ENCODE results near the gene TNRC6A. TPM values are rescaled to one million over a fixed set of nuclear protein-coding genes. Genes with fewer than 3 reads are reported as not detected.

TNRC6A gene
- total RNA-seq, 1 experiment from 2014 or later = 41.6 TPM

DNA sequence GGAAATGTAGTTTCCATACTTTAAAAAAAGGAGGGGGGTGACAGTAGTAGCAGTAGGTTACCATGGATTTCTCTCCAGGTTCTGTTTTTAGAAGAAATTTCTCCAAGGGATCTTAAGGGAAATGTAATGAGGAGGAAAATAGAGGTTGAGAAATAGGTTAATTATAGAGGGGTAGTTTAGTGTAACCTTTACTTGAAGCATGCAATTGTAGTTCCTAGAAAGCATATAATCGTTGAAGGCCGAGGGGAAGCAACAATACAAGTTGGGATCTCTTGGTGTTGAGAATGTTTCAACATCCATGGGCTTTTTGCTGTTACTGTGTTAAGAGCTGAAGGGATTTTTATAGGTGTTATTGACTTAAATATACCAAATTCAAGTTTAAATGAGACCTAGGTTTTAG is 25.1 kb downstream of the TNRC6A start:
- no TSS peak for BruUV-seq (replicated peaks)

GRCh38 chr16:24755201-24755874 is 25.9 kb downstream of the TNRC6A start:
- CTCF ChIA-PET = no interaction called here
- BruUV-seq (replicated peaks) = no TSS peak
- no peaks in the 10 kb centered on the region for H3K27me3 Mint-ChIP-seq (ENCODE audit: insufficient read depth, unreplicated experiment)
- TF ChIP-seq, protein P1, sequence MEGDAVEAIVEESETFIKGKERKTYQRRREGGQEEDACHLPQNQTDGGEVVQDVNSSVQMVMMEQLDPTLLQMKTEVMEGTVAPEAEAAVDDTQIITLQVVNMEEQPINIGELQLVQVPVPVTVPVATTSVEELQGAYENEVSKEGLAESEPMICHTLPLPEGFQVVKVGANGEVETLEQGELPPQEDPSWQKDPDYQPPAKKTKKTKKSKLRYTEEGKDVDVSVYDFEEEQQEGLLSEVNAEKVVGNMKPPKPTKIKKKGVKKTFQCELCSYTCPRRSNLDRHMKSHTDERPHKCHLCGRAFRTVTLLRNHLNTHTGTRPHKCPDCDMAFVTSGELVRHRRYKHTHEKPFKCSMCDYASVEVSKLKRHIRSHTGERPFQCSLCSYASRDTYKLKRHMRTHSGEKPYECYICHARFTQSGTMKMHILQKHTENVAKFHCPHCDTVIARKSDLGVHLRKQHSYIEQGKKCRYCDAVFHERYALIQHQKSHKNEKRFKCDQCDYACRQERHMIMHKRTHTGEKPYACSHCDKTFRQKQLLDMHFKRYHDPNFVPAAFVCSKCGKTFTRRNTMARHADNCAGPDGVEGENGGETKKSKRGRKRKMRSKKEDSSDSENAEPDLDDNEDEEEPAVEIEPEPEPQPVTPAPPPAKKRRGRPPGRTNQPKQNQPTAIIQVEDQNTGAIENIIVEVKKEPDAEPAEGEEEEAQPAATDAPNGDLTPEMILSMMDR (IDR thresholded peaks at IDR 0.05; ENCODE audit: unreplicated experiment) = no peak
- DNase-seq (ENCODE audit: unreplicated experiment) = no peak
- peaks cover 17% of the 10 kb centered on the region for H3K4me1 Mint-ChIP-seq (ENCODE audit: insufficient read depth, unreplicated experiment)
- H3K36me3 Mint-ChIP-seq (ENCODE audit: insufficient read depth, unreplicated experiment) = peaks cover 24% of the 10 kb centered on the region
- intact Hi-C loops (cut with micrococcal nuclease) = no loop called here
- POLR2A ChIA-PET = interaction anchor here (0.9 to 2.1 kb wide), 3 partner anchors 10 to 24 kb away, joined by 3 to 6 read pairs (median 4); no protein-coding TSS in a partner anchor
- no peaks in the 10 kb centered on the region for H3K9me3 Mint-ChIP-seq (ENCODE audit: unreplicated experiment)
- H3K27ac Mint-ChIP-seq (ENCODE audit: low read depth, unreplicated experiment) = no peak overlapping the region
- no peak overlapping the region for H3K4me3 Mint-ChIP-seq (ENCODE audit: unreplicated experiment)

More for the DNA sequence above, 25.1 kb downstream of the TNRC6A start:
- Mint-ChIP-seq H3K27me3 (ENCODE audit: insufficient read depth, unreplicated experiment) (no peaks in the 10 kb centered on the region), H3K27ac (ENCODE audit: low read depth, unreplicated experiment) (no peak overlapping the region), H3K4me1 (ENCODE audit: insufficient read depth, unreplicated experiment) (peaks cover 18% of the 10 kb centered on the region), H3K36me3 (ENCODE audit: insufficient read depth, unreplicated experiment) (peaks cover 26% of the 10 kb centered on the region), H3K4me3 (ENCODE audit: unreplicated experiment) (no peak overlapping the region), H3K9me3 (ENCODE audit: unreplicated experiment) (no peaks in the 10 kb centered on the region)
- DNase-seq (ENCODE audit: unreplicated experiment) = no peak
- POLR2A ChIA-PET = interaction anchor here (1.2 to 2.1 kb wide), 2 partner anchors 10 to 24 kb away, joined by 3 to 6 read pairs; no protein-coding TSS in a partner anchor
- CTCF ChIA-PET = no interaction called here
- intact Hi-C loops (cut with micrococcal nuclease) = no loop called here
- TF ChIP-seq, protein P1 (IDR thresholded peaks at IDR 0.05; ENCODE audit: unreplicated experiment) = no peak

DNA sequence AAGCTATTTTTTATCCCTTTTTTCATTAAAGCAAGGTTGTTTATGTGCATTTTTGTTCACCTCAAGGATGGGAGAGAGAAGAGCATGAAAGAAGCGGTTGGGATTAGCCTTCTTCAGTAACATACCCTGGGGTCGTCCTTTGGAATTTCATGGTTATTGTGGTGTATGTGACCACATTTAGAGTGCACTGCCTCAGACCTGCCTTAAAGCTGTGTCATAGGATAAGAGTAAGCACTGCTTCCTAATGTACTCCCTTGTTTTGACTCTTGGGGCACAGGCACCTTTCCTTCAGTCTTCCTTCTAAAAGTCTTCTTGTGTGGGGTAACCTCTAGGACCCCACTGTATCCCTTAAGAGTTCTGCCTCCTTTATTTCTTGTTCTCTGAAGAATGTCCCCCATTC is 28.9 kb downstream of the TNRC6A start:
- H3K36me3 Mint-ChIP-seq (ENCODE audit: insufficient read depth, unreplicated experiment) = peaks cover 14% of the 10 kb centered on the region
- ChIA-PET CTCF (interaction anchor here (0.8 to 1.0 kb wide), 2 partner anchors 9 to 190 kb away, joined by 3 read pairs; no protein-coding TSS in a partner anchor), POLR2A (interaction anchor here (0.7 to 3.4 kb wide), 2 partner anchors 10 to 75 kb away, joined by 3 to 15 read pairs; no protein-coding TSS in a partner anchor)
- DNase-seq (ENCODE audit: unreplicated experiment) = no peak
- H3K9me3 Mint-ChIP-seq (ENCODE audit: unreplicated experiment) = no peaks in the 10 kb centered on the region
- BruUV-seq (replicated peaks) = no TSS peak
- TF ChIP-seq, protein P1 (IDR thresholded peaks at IDR 0.05; ENCODE audit: unreplicated experiment) = no peak
- H3K4me1 Mint-ChIP-seq (ENCODE audit: insufficient read depth, unreplicated experiment) = peaks cover 1% of the 10 kb centered on the region
- H3K27me3 Mint-ChIP-seq (ENCODE audit: insufficient read depth, unreplicated experiment) = no peaks in the 10 kb centered on the region
- intact Hi-C loops (cut with micrococcal nuclease) = no loop called here
- no peak overlapping the region for H3K4me3 Mint-ChIP-seq (ENCODE audit: unreplicated experiment)
- H3K27ac Mint-ChIP-seq (ENCODE audit: low read depth, unreplicated experiment) = no peak overlapping the region

- Mint-ChIP-seq H3K27ac (ENCODE audit: low read depth, unreplicated experiment) (no peak overlapping the region), H3K4me3 (ENCODE audit: unreplicated experiment) (no peak overlapping the region), H3K27me3 (ENCODE audit: insufficient read depth, unreplicated experiment) (no peaks in the 10 kb centered on the region), H3K36me3 (ENCODE audit: insufficient read depth, unreplicated experiment) (peaks cover 19% of the 10 kb centered on the region), H3K4me1 (ENCODE audit: insufficient read depth, unreplicated experiment) (peaks cover 7% of the 10 kb centered on the region), H3K9me3 (ENCODE audit: unreplicated experiment) (no peaks in the 10 kb centered on the region)
- POLR2A ChIA-PET = interaction anchor here (0.7 to 3.4 kb wide), 5 partner anchors 10 to 78 kb away, joined by 3 to 15 read pairs (median 3); no protein-coding TSS in a partner anchor
- BruUV-seq (replicated peaks) = no TSS peak
- TF ChIP-seq, protein P1 (IDR thresholded peaks at IDR 0.05; ENCODE audit: unreplicated experiment) = no peak
- CTCF ChIA-PET = interaction anchor here (0.6 to 1.0 kb wide), 4 partner anchors 10 to 466 kb away, joined by 3 to 4 read pairs (median 3); no protein-coding TSS in a partner anchor
- no peak for DNase-seq (ENCODE audit: unreplicated experiment)
- intact Hi-C loops (cut with micrococcal nuclease) = no loop called here
Observed at GRCh38 chr16:24759006-24759405, 29.6 kb downstream of the TNRC6A start.

Measured in MCF 10A (cell line).